22Rv1 (cell line): ENCODE measurements around the gene CADM1.

ENCODE experiments used
- H3K27ac ChIP-seq: fragments of 450-650 bp; 2 replicates; pipeline ENCODE4 v1.5.1; 2017
- ZFX ChIP-seq: fragments of 450-650 bp; IDR thresholded peaks from 2 replicates; pipeline ENCODE4 v1.6.1; 2017; ENCODE audit warnings: antibody characterized with exemption, borderline replicate concordance
- TF ChIP-seq, protein P1 (sequence below): fragments of 450-650 bp; IDR thresholded peaks from 2 replicates; pipeline ENCODE4 v1.5.1; 2017; ENCODE audit warnings: mild to moderate bottlenecking

The CADM1 gene

DNA sequence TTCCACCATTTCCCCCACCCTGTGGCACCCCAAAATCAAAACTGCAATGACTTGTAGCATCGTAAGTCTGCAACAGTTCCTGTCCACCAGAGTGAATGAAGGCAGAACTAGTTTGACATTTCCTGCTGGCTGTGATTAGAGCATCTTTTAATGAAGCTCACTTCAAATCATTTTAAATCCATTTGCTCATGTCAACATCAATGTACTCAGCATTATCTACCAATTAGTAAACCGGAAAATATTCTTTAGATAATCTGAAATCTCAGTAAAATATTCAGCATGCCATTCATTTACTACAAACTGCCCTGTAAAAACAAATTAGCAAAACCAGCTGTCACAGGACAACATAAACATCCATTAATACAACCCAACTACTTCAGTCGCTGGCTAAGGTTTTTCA is 38.1 kb downstream of the CADM1 start:
- H3K27ac ChIP-seq: no peak overlapping the region
- TF ChIP-seq, protein P1, sequence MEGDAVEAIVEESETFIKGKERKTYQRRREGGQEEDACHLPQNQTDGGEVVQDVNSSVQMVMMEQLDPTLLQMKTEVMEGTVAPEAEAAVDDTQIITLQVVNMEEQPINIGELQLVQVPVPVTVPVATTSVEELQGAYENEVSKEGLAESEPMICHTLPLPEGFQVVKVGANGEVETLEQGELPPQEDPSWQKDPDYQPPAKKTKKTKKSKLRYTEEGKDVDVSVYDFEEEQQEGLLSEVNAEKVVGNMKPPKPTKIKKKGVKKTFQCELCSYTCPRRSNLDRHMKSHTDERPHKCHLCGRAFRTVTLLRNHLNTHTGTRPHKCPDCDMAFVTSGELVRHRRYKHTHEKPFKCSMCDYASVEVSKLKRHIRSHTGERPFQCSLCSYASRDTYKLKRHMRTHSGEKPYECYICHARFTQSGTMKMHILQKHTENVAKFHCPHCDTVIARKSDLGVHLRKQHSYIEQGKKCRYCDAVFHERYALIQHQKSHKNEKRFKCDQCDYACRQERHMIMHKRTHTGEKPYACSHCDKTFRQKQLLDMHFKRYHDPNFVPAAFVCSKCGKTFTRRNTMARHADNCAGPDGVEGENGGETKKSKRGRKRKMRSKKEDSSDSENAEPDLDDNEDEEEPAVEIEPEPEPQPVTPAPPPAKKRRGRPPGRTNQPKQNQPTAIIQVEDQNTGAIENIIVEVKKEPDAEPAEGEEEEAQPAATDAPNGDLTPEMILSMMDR: no peak
- TF ChIP-seq ZFX: no peak

DNA sequence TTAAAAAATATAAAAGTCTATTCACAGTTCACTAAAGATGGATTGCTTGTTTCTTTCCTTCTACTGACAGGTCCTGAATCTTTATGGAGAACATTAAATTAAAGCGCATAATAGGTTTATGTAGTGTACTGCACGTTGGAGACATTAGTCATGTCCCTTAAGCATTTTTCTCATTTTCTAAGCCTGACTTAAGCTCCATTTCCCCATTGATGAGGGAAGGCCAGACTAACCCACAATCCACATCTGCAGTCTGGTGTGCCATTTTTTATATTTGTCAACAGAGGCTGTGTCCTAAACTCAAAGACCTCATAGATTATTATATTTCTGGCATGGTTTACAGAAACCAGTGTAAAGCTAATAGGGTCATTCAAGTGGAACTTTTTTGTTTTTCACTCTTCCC is 39.9 kb downstream of the CADM1 start:
- TF ChIP-seq, protein P1: no peak
- TF ChIP-seq ZFX: no peak
- no peak overlapping the region for H3K27ac ChIP-seq

DNA sequence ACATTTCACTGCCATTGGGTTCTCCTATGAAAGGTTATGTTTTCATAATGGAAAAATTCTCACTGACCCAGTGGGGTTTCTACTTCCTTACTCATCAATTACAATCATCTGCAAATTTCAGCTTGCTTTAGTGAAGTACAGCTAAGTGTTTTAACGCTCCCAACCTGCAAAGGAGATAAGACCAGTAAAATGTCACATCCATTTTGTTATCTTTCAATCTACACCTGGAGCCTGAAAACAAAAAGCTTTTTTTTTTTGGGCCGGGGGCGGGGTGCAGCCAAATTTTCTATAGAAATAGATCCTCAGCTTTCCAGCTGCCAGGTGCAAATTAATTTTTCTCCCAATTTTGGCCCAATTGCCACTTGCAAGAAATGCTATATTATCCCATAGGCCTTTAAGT is 40.6 kb downstream of the CADM1 start:
- TF ChIP-seq, protein P1: no peak
- TF ChIP-seq ZFX: no peak
- no peak overlapping the region for H3K27ac ChIP-seq

DNA sequence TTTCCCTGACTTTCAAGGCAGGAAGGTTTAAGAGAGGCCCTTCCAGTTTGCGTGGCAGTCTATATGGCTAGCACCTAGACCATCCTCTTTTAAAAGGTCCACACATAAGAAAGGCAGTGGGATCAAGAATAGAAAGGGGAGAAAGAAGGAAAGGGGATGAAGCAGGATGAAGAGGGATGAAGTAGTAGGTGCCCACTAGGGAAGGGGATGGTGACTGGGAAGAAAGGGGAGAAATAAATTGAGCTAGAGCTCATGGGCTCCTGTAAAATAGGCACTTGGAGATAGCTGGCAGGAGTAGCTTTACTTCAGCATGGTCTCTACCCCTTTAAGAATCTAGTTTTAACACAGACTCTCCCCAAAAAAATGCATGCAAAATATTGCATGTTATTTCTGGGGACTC is 41.5 kb downstream of the CADM1 start:
- no peak for TF ChIP-seq ZFX
- TF ChIP-seq, protein P1: no peak
- no peak overlapping the region for H3K27ac ChIP-seq

DNA sequence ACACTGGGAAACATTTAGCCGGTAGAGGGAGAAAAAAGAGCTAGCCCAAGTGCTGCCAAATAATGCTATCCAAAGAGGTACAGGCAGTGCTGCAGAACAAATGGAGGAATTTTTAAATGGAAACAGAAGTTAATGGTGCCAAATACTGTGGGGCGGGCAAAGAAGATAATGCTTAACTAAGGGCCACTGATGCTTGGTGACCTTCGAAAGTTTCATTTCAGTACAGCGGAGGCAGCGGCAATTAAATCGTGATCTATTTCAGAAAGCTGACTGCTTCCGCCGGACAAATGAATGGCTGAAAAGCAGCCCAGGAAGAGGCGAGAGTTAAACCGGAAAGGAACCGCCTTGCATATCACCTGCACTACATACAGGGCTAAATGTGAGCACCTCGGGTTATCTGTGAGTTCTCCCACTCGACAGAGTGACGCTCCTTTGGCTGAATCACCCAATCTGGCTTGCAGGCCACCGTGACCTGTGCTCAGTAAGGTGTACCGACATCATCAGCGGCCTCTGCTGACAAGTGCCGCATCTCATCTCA is 42.1 kb downstream of the CADM1 start:
- H3K27ac ChIP-seq: no peak overlapping the region
- no peak for TF ChIP-seq ZFX
- TF ChIP-seq, protein P1: no peak

DNA sequence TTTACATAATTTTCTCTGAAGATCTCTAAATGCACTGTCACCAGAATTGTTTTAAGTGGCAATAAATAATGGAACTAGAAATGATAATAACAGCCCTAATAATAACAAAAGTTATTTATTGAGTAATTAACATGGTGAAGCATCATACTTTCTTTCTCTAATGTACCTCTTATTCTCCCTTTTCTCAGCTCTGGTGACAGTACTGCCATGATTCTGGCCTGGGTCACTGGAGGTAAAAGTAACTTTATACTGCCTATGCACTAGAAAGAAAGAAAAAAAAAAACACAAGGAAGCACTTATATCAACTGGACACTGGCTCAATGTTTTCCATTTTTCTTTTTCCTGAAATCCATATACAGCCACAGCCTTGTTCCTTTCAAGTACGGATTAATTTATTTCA is 43.7 kb downstream of the CADM1 start:
- no peak overlapping the region for H3K27ac ChIP-seq
- TF ChIP-seq ZFX: no peak
- TF ChIP-seq, protein P1: no peak

DNA sequence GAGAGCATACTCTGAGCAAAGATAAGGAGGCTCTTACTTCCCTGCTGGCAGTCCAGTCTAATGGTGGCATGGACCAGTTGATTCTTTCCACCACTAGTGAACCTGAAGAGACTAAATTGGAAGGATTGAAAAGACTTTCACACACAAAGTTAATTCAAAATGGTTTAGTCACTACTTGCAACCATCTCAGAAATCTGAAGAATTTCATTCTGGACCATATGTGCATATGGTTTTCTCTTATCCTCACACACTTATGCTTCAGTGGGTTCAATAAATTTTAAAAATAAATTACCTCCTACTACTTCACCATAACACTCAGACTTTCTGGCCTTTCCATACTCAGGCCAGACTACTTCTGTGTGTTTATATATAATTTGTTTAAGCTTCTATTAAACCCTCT is 44.7 kb downstream of the CADM1 start:
- TF ChIP-seq, protein P1: no peak
- TF ChIP-seq ZFX: no peak
- H3K27ac ChIP-seq: no peak overlapping the region
